Retinal pigment epithelial cell (primary cell): ENCODE results near the gene PITPNC1.

Source experiments
- DNase-seq: peaks from one replicate; pipeline ENCODE4 v3.0.0-alpha.2; 2010; ENCODE audit warnings: low read depth
- H3K4me3 ChIP-seq: 2 replicates; pipeline ENCODE4 v1.5.1; 2011; ENCODE audit warnings: mild to moderate bottlenecking, low read length, control low read depth, moderate library complexity
- CTCF ChIP-seq: conservative IDR thresholded peaks from 2 replicates; pipeline ENCODE4 v1.5.1; 2011; ENCODE audit warnings: low read depth, low read length, control low read depth, inconsistent platforms

PITPNC1 gene

GRCh38 chr17:67610061-67610460, 233.0 kb downstream of the PITPNC1 start:
- no peak for TF ChIP-seq CTCF
- DNase-seq: no peak
- H3K4me3 ChIP-seq: no peak overlapping the region

GRCh38 chr17:67613961-67614360, 236.9 kb downstream of the PITPNC1 start:
- no peak for DNase-seq
- TF ChIP-seq CTCF: no peak
- no peak overlapping the region for H3K4me3 ChIP-seq

- DNase-seq: no peak
- no peak for TF ChIP-seq CTCF
- no peak overlapping the region for H3K4me3 ChIP-seq
These were observed 238.0 kb downstream of the PITPNC1 start for GRCh38 chr17:67615011-67615561.

- H3K4me3 ChIP-seq: no peak overlapping the region
- TF ChIP-seq CTCF: no peak
- no peak for DNase-seq
These were observed 238.7 kb downstream of the PITPNC1 start for GRCh38 chr17:67615736-67616135.

GRCh38 chr17:67617304-67617899, 240.3 kb downstream of the PITPNC1 start:
- no peak overlapping the region for H3K4me3 ChIP-seq
- TF ChIP-seq CTCF: no peak
- no peak for DNase-seq

- no peak for TF ChIP-seq CTCF
- H3K4me3 ChIP-seq: no peak overlapping the region
- no peak for DNase-seq
These were observed 242.5 kb downstream of the PITPNC1 start for GRCh38 chr17:67619555-67619954.

GRCh38 chr17:67620088-67620487, 243.0 kb downstream of the PITPNC1 start:
- TF ChIP-seq CTCF: no peak
- H3K4me3 ChIP-seq: no peak overlapping the region
- DNase-seq: no peak
